ENCODE data around the gene SLC22A13.

- no peak for TF ChIP-seq CREM (IDR thresholded peaks at IDR 0.05; ENCODE audit: low read depth)
- no peak for TF ChIP-seq POU2F2 (IDR thresholded peaks at IDR 0.05; ENCODE audit: borderline replicate concordance, low read depth, low read length)
- TF ChIP-seq ZNF207 (IDR thresholded peaks at IDR 0.05; ENCODE audit: borderline replicate concordance) = no peak
- TF ChIP-seq POLR2AphosphoS2 (IDR thresholded peaks at IDR 0.05; ENCODE audit: low read depth, low read length) = no peak
- no peak for TF ChIP-seq CHD1 (IDR thresholded peaks at IDR 0.05; ENCODE audit: low read depth, low read length)
- no peak for TF ChIP-seq POLR2A (IDR thresholded peaks at IDR 0.05; ENCODE audit: low read depth, low read length)
- TF ChIP-seq JUND (IDR thresholded peaks at IDR 0.05; ENCODE audit: low read depth, low read length) = no peak
- TF ChIP-seq SP1 (IDR thresholded peaks at IDR 0.05; ENCODE audit: low read depth, low read length) = no peak
- TF ChIP-seq PKNOX1 (IDR thresholded peaks at IDR 0.05) = no peak
- TF ChIP-seq ESRRA (IDR thresholded peaks at IDR 0.05; ENCODE audit: low read length) = no peak
- no peak for TF ChIP-seq EP300 (IDR thresholded peaks at IDR 0.05; ENCODE audit: borderline replicate concordance in 1 of 2, control insufficient read depth in 1 of 2, low read depth in 2 of 2, low read length in 2 of 2)
- TF ChIP-seq NR2C1 (IDR thresholded peaks at IDR 0.05) = no peak
Measured at GRCh38 chr3:38307599-38307998, 42.0 kb downstream of the SLC22A13 start.
